ENCODE data around the gene ZNF860.

The ZNF860 gene

DNA sequence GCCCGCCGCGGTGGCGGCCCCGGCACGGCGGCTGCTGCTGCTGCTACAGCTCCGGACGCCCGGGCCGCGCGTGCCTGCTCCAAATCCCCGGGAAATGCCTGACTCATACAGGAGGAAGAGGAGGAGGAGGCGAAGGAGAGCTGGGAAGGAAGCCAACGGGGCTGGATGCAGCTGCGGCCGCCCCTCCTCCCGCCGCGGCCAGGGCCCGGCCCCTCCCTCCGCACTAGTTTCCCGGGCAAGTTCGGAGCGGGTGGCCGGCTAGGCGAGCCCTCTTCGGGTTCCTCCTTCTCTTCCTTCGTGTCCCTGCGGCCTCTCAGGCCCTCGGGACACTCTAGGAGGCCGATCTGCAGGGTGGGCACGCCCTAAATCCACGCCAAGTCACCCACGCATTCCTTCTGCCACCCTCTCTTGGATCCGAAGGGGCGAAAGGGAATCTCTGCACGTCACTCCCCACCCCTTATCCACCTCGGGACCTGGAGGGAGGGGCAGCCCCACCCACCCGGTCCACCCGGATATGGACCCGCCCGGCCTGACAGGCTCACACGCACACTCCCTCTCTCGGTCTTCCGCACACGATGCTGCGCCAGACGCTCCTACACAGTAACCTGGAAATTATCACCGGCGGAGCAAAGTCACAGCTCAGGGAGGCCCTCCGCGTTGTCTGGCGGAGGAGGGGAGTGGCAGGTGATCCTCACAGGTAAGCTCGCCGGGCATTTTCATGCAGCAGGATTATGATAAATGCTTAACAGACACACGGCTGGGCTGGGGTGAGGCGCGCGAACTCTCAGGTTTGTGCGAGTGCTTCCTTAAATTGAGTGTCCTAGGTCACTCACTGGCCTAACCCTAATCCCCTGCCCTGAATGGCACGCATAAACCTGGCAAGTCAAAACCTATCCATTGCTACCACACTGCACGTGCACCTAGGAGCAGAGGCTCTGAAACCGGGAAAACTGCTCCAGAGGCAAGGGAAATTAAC lies at the start of gene ZNF860, which contains the start of gene OSBPL10:
Gene ZNF860 (plus strand): TSS at position 545 of the 976 bp plus-strand sequence. CDS start 7,330 bp downstream, outside the sequence.
Gene OSBPL10 (minus strand): TSS at position 57 of the 976 bp plus-strand sequence. CDS start 83 bp downstream, outside the sequence.
- peak; percentile 87 for DNase-seq (ENCODE audit: low spot score)

DNA sequence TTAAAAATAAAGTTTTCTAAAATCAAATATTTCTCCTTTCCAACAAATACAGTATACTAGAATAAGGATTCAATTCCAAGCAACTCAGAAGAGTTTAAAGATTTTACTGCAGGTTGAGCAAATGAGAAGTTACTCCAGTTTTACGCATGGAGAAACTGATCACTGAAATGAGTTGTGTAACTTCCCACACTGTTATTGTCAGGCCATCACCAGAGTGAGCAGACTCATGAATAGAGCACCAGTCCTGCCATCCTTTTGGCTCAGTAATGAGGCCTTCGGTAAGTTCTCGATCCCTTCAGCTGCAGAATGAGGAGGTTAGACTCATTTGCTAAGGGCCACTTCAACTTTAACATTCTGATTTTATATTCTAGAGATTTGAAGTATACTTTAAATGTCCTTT lies 48.6 kb upstream of the ZNF860 start:
- no peak for DNase-seq (ENCODE audit: low spot score)

DNA sequence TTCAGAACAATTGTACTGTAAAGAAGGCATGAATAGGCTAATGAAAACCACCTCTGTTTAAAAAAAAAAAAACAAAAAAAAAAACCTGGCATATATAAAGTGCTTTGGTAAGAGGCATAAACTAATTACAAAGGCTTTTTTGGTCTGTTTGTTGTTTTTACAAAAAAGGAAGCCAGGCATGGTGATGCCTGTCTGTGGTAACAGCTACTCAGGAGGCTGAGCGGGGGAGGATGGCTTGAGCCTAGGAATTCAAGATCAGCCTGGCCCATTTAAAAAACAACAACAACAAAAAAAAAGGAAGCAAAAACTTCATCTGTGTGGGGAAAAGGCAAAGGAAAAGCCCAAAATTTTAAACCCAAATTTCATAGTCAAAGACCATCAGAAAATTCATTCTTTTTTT lies 47.5 kb upstream of the ZNF860 start:
- no peak for DNase-seq (ENCODE audit: low spot score)

DNA sequence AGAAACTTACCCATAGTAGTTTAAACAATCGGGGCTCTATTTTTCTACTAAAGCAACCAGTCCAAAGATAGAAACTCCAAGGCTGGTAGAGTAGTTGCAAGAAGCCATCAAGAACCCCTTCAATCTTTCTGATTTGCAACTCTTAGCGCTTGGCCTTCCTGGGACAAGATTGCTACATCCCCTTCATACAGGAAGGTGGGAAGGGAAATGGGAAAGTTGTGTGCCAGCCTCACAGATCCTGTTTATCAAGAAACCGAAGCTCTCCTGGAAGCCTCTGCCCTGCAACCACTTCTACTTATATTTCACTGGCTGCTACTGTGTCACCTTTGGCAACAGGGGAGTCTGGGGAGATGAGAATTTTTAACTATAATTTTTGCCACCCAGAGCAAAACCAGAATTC lies 46.7 kb upstream of the ZNF860 start:
- no peak for DNase-seq (ENCODE audit: low spot score)

DNA sequence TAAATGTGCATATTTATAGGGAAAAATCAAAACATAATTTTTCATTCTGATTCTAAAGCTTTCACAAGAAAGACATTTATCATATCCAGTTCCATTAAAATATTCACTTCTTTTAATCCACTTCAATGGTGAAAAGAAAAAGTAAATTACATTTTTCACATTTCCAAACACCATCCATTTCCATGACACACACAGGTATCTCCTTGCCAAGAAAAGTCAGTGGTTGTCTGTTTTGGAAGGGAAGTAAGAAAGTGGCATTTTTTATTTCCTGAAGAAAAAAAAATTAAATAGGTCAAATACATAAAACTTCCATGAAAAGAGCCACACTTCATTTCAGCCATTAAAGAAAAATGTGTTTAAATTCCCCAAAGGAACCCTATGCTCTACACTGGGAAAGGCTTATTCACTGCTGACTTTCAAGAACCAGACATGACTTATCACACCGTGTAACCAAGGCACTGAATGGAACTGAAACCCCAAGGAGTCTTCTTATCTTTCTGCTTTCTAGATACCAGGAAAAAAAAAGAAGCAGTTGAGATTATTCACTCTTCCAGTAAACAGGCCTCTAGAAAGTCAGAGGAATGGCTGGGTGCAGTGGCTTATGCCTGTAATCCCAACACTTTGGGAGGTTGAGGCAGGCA lies 45.0 kb upstream of the ZNF860 start:
- DNase-seq (ENCODE audit: low spot score): no peak

DNA sequence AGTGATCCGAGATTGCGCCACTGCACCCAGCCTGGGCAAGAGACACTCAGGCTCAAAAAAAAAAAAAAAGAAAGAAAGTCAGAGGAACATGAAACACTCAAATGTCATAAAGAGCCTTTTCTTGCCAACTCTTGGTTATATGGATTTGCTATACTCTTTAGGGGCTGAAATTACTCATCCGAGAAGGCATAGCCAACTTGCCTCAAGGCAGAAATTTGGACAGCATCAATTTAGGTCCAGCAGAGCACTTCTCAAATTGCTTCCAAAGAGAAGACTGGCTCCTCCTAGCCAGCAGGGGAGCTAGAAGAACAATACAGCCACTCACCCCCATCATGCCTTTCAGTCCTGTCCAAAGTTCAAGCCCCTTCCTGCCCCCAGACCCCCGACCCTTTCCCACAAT lies 44.3 kb upstream of the ZNF860 start:
- DNase-seq (ENCODE audit: low spot score): no peak

DNA sequence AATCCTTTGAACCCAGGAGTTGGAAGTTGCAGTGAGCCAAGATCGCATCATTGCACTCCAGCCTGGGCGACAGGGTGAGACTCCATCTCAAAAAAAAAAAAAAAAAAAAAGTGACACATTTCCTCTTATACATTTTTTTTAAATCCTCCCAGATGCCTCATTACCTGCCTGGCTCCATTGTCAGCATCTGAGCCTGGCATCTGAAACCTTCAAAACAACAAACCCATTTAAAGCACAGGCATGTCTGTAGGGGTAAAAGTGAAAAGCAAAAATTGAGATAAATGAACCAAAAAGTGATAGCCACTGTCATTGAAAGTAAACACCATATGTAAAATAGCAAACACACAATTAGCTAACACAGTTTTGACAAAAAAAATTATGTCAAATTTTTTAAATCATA lies 39.1 kb upstream of the ZNF860 start:
- no peak for DNase-seq (ENCODE audit: low spot score)

DNA sequence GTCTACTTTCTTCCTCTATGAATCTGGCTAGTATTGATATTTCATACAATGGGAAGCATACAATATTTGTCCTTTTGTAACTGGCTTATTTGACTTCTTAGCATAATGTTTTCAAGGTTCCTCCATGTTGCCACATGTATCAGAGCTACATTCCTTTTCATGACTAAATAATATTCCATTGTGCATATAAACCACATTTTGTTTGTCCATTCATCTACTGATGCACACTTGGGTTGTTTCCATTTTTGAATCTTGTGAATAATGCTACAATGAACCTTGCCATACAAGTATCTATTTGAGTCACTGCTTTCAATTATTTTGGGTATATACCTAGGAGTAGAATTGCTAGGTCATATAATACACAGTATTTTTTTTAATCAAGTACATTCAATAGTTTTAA lies 38.5 kb upstream of the ZNF860 start:
- no peak for DNase-seq (ENCODE audit: low spot score)

DNA sequence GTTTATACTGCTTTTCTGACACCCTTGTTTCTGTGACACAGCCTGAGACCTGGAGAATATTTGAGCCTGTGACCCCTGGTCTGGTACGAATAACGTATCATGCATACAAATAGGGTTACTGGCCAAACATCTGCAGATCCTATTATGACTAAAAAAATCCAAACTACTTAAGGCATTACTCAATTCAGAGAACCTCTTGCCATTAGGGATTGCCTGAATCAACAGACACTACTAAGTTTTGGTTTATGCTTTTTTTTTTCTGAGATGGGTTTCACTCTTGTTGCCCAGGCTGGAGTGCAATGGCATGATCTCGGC lies 35.9 kb upstream of the ZNF860 start:
- peak; percentile 18 for DNase-seq (ENCODE audit: low spot score)

DNA sequence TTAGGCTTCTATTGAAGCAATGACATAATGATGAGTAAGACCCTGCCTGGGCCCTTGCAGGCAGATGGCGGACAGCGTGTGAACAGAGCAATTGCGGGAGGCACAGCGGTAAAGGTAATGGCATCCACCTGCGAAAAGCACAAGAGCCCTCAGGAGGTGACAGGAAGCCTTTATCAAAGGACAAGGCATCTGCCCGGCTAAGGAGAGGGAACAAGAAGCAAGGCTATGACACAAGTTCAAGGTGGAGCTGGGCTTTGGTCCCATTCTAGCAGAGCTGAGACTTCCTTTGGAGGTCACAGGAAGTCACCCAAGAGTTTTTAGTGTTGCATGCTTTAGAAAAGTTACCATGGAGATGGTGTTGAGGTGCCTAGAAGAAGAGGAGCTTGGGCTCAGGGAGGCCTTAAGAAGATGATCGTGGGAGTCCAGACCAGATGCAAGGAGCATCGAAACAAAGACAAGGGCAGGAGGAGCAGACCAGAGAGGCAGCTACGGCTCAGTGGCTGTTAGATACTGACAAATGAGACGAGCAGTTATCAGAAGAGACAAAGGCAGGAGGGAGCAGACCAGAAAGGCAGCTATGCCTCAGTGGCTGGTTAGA lies 35.0 kb upstream of the ZNF860 start:
- DNase-seq (ENCODE audit: low spot score): no peak

DNA sequence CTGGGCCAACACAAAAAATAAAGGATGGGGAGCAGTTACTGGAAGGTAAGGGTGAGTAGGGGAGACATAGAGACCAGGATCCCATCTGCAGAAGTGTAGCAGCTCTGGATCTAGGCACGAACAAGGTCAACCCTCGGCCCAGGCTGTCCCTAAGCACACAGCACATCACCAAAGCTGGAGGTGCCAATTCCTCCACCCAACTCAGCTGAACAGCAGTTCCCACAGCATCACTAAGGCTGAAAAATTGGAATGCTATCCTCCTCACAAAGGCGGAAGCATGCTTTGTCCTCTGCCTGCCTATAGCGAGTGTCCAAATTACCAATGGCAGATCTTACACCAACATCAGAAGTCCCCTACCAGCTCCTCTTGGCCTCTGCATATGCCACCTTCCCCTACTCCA lies 34.4 kb upstream of the ZNF860 start:
- DNase-seq (ENCODE audit: low spot score): no peak

DNA sequence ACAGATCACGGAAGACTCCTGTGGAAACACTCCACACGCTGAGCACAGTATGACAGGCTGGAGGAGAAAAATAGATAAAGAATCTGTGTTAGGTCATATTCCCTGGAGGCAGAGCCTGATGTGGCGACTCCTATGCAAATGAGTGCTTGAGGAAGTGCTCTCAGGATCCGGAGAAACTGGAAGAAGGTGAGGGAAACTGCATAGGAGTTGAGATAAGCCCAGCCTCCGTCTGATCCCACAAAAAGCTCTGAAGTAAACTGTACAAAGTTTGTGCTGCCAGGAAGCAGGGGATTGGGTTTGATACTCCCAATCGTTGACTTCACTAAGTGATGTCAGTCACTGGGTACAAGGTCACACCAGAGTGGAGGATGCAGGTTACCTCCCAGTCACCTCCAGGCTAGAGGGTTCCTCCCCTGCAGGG lies 33.9 kb upstream of the ZNF860 start:
- no peak for DNase-seq (ENCODE audit: low spot score)

DNA sequence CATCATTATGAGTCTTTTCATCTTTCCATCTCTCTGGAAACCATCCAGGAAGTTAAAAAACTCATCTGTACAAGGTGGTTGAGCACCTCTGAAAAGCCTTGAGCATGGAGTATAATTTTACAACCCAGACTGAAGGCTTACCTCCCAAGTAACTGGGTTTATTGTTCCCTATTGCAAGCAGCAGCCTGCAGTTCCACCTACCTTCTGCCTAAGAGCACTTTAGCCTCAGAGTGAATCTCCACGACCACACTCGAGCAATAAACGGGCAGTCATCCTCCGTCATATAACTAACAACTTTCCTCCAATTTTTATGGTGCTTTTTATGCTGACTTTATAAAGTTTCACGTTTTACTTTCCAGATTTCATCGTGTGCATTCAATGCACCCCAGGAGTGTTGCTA lies 33.3 kb upstream of the ZNF860 start:
- DNase-seq (ENCODE audit: low spot score): no peak

DNA sequence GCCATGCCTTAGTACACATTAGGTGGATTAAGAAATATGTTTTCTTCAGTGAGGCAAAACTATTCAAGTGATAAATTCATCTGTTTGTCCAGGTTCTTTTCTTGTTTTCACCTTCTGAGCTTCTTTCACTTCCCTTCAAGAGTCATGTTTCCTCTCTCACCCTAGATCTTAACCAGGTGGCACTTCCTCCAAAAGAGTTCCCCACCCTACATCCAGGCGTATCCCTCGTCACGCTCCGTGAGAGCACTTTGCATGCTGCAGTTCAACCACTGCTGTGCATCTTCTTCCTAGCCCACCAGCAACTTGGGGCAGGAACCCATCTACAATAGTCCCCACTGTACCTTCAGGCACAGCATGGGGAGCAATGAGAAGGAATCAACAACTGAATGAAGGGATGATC lies 29.3 kb upstream of the ZNF860 start:
- no peak for DNase-seq (ENCODE audit: low spot score)

DNA sequence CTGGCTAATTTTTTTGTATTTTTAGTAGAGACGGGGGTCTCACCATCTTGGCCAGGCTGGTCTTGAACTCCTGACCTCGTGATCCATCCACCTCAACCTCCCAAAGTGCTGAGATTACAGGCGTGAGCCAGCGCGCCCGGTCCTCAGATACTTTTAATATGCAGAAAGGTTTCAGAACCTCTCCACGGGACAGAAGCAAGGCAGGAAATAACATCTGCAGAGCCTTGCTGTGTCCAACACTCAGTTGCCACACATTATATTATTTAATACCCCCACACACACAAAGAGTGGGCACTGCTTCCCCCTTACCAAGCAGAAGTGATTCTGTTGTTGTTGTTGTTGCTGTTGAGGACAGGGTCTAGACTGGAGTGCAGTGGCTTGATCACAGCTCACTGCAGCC lies 28.5 kb upstream of the ZNF860 start:
- DNase-seq (ENCODE audit: low spot score): no peak

DNA sequence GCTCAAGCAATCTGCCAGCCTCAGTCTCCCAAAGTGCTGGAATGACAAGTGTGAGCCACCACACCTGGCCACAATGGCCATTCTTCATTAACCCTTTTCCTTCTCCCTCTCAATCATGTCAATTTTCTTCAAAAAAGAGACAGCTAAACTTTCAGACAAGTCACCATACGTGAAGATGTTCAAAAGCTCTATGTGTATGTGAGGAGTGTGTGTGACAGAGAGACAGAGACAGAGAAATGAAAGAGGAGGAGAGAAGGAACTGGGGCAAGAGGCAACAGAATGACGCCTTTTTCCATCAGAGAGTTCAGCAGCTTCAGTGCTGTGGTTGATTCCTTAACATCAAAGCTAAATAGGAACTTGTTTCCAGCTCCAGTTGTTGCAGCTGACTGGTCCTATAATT lies 27.9 kb upstream of the ZNF860 start:
- DNase-seq (ENCODE audit: low spot score): no peak

DNA sequence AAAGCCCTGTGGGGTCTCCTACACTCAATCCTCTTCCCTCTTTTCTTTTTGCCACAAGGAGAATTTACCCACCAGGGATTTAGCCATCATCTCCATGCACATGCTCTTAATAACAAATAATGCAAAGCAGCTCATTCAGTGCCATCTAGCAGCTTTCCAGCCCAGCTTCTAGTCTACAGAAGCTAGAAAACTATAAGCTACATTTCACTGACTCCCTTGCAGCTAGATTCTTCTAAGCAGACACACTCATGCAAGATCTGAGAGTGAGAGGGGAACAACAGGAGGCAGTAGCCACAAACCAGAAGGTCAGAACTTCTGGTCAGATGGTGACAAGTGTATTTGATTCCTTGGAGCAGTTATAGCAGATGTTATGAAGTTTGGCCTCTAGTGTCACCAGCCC lies 26.0 kb upstream of the ZNF860 start:
- no peak for DNase-seq (ENCODE audit: low spot score)

DNA sequence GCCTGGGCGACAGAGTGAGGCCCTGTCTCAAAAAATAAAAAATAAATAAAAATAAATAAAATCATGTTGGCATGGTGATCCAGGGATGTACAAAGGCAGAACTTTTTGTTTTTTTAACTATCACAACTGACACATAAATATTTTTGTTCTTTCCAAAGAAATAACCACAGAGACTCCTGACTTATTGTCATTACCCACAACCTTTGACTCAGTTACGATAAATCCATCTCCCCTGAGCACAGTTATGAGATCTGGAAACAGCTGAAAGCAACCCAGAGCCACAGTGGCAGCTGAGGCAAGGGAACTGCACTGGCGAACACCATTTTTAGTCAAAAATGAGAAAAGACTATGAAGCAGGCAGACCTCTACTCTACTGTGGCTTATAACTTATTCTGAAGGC lies 24.4 kb upstream of the ZNF860 start:
- DNase-seq (ENCODE audit: low spot score): no peak

DNA sequence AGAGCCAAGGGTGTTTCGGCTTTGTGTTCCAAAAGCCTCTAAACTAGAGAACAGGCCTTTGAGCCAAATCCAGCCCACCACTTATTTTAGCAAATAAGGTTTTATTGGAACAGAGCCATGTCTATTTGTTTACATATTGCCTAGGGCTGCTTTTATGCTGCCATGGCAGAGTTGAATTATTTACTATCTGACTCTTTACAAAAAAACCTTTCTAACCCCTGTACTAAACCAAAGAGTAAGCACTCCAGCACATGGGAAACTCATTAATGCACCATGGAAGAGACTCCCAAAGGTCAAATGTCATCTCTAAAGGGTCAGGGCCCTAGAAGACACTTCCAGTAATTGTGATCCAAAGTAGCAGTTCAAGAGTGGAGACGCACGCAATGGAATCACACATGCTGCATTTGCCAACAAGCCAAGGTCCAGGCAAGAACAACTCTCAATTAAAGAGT lies 22.8 kb upstream of the ZNF860 start:
- no peak for DNase-seq (ENCODE audit: low spot score)

DNA sequence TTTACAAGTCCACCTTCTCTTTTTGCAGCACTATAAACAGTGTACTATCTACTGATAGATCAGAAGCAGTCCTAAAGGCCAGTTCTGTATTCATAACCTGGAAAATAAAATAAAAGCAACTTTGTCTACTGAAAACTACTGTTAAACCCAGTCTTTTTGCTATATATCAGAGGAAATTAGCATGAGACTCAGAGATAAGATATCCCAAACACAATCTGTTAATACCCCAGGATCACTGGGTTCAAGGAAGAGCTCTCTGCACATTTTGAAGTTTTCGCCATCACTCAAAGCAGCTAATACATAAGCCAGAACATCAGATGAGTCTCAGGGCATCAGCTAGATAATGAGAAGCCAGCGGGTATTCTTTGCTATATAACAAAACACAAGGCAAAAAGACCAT lies 22.3 kb upstream of the ZNF860 start:
- no peak for DNase-seq (ENCODE audit: low spot score)

DNA sequence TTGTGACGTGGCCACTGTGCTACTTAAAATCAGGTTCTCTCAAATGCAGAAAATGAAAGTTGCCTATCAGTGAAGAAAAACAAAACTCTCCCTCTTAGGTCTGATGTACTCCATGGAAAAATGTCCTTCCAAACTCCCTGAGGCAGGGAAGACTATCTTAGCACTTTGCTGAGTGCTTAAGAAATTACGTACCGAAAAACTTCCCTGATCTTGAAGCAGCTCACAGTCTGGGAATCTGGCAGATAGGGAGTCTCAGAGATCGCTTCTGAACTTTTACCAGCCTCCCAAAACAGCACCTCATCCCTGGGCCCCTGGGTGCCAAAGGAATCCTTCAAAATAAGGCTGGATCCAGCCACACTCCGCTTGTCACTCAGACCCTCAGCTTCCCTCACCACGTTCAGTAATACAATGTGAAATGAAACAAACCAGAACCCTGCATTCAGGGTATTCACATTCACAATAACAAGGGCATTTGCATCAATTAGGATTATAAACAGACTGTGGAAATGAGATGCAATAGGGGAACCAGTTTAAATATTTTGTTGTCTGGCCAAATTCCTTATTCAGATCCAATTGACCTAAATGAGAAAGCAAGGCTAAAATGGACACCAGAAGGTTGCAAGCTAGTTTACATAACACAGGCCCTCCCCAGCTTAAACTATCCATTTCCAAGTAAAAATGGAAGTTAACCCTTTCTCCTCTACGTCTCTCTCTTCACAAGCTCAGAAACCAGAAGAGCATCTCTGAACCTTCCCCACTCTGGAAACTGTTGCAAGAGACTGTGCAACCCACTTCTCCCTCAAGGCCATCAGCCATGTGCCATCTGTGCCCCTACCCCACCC lies 21.4 kb upstream of the ZNF860 start:
- DNase-seq (ENCODE audit: low spot score): no peak

DNA sequence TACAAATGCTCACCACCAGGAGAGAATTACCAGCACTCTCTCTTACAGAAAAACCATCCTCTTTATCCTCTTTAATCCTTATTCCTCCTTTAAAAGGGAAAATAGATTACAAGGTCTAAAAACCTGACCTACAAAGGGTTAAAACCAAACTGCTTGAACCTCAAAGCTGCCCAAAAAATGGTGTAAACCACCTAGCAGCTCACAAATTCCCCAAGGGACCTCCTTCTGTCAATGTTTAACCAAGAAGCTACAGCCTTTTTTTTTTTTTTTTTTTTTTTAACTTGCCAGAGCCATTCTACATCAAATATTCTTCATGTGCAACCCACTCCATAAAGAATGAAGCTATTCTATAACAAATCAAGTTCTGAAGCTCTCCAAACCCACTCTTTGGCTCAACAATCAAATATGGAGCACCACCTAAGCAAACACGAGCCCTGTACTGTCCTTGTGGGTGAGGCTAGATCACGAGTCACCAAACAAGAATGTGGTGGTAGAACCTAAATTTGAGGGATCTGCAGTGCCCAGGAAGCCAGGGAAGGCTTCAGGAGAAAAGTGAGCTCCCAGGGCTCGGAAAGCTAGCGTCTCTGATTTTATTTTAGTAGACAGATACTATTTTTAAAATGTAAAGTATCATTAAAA lies 20.6 kb upstream of the ZNF860 start:
- DNase-seq (ENCODE audit: low spot score): peak; percentile 34
